Endothelial cell of umbilical vein (primary cell): ENCODE results near the gene CCN2.

ENCODE experiments used
- EZH2 ChIP-seq: IDR thresholded peaks from 2 replicates; pipeline ENCODE4 v1.6.1; 2012; ENCODE audit warnings: borderline replicate concordance, low read depth, mild to moderate bottlenecking, moderate library complexity, low read length, inconsistent platforms; ENCODE audit not compliant: severe bottlenecking
- GATA2 ChIP-seq: IDR thresholded peaks from 2 replicates; pipeline ENCODE4 v1.7.0; 2011; ENCODE audit warnings: low read depth, mild to moderate bottlenecking, moderate library complexity, mixed read lengths, low read length; ENCODE audit not compliant: insufficient read length, insufficient read depth
- POLR2A ChIP-seq: IDR thresholded peaks from 2 replicates; pipeline ENCODE4 v1.6.1; 2012; ENCODE audit warnings: low read depth, mild to moderate bottlenecking, control low read depth, low read length
- POLR2AphosphoS5 ChIP-seq: IDR thresholded peaks from 2 replicates; pipeline ENCODE4 v1.6.1; 2012; ENCODE audit warnings: low read depth, mild to moderate bottlenecking, control low read depth, low read length, moderate library complexity; ENCODE audit not compliant: insufficient read depth
- TF ChIP-seq, protein P1 (sequence below), 2 donors: IDR thresholded peaks; 1 replicate in 1 of 2; 2 replicates in 1 of 2; pipeline ENCODE4 v1.5.1; 2011; ENCODE audit warnings: low read length in 2 of 2, mild to moderate bottlenecking in 2 of 2, moderate library complexity in 2 of 2, control low read depth in 1 of 2, inconsistent platforms in 1 of 2, low read depth in 1 of 2; ENCODE audit not compliant: insufficient read depth in 1 of 2; ENCODE audit errors: extremely low read depth in 1 of 2
- TF ChIP-seq, protein P2 (sequence below): IDR thresholded peaks from 2 replicates; pipeline ENCODE4 v1.6.1; 2011; ENCODE audit not compliant: insufficient read depth, insufficient read length

DNA sequence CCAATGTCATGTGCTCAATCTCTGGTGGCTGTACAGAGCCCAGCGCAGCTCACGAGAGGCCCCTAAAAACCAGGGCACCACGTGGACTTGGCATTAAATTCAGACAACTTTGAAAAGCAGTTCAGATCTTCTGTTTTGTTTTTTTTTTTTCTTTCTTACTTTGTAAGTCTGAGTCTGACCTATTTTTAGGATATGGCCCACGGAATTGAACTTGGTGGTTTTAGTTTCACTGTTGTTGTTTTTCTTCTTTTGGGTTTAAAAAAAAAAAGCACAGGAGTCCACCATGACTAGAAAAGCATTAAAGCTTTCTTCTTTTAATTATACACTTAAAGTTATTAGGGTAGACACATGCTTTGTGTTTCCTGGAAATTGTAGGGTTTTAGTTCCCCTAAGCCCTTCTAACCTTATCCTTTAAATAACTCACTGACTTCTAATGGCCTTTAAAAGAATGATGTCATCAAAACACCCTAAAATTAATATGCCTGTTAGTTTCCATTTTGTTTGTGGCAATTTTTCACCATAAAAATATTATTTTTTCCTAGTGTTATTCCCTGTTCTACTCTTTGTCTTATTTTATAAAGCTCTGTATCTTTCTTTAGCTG lies 48.5 kb upstream of the CCN2 start:
- no peak for TF ChIP-seq POLR2AphosphoS5
- TF ChIP-seq, protein P1, sequence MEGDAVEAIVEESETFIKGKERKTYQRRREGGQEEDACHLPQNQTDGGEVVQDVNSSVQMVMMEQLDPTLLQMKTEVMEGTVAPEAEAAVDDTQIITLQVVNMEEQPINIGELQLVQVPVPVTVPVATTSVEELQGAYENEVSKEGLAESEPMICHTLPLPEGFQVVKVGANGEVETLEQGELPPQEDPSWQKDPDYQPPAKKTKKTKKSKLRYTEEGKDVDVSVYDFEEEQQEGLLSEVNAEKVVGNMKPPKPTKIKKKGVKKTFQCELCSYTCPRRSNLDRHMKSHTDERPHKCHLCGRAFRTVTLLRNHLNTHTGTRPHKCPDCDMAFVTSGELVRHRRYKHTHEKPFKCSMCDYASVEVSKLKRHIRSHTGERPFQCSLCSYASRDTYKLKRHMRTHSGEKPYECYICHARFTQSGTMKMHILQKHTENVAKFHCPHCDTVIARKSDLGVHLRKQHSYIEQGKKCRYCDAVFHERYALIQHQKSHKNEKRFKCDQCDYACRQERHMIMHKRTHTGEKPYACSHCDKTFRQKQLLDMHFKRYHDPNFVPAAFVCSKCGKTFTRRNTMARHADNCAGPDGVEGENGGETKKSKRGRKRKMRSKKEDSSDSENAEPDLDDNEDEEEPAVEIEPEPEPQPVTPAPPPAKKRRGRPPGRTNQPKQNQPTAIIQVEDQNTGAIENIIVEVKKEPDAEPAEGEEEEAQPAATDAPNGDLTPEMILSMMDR (IDR thresholded peaks at IDR 0.05; ENCODE audit: extremely low read depth in 1 of 2, insufficient read depth in 1 of 2, low read depth in 1 of 2, low read length in 2 of 2) = no peak
- TF ChIP-seq POLR2A = no peak
- TF ChIP-seq, protein P2, sequence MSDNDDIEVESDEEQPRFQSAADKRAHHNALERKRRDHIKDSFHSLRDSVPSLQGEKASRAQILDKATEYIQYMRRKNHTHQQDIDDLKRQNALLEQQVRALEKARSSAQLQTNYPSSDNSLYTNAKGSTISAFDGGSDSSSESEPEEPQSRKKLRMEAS = no peak
- TF ChIP-seq GATA2 = no peak
- TF ChIP-seq EZH2 = no peak
